Kidney (tissue), 14 donors: ENCODE measurements around the gene FERMT3. TPM values are rescaled to one million over a fixed set of nuclear protein-coding genes. Genes with fewer than 3 reads are reported as not detected.

Experiments used
- DNase-seq, 5 donors: peaks; one replicate each; pipeline ENCODE4 v3.0.0-alpha.2; 2013 to 2020
- FAIRE-seq: peaks from 2 replicates; lab custom pipeline; 2012; peaks lifted over from hg19 to GRCh38; lab: Jason Lieb, UNC
- H3K27ac ChIP-seq, 2 donors: one replicate each; pipeline ENCODE4 v1.7.0; 2013; ENCODE audit warnings: low read depth in 2 of 2, low read length in 2 of 2, inconsistent platforms in 1 of 2
- H3K27me3 ChIP-seq: one replicate; pipeline ENCODE4 v1.7.1; 2013; ENCODE audit warnings: low read length, inconsistent platforms; ENCODE audit not compliant: control insufficient read depth, insufficient read depth
- H3K36me3 ChIP-seq, 3 donors: one replicate each; pipeline versions ENCODE4 v1.7.0 to v1.7.1; 2013; ENCODE audit warnings: low read length in 3 of 3, control low read depth in 1 of 3, inconsistent platforms in 1 of 3; ENCODE audit not compliant: insufficient read depth in 3 of 3, control insufficient read depth in 2 of 3
- H3K4me1 ChIP-seq, 3 donors: one replicate each; pipeline versions ENCODE4 v1.7.0 to v1.7.1; 2013; ENCODE audit warnings: low read length in 3 of 3, inconsistent platforms in 1 of 3, low read depth in 1 of 3; ENCODE audit not compliant: control insufficient read depth in 2 of 3, insufficient read depth in 2 of 3
- H3K4me3 ChIP-seq, 3 donors: one replicate each; pipeline versions ENCODE4 v1.7.0 to v1.8.1; 2013; ENCODE audit warnings: low read length in 3 of 3, control low read depth in 1 of 3, inconsistent platforms in 1 of 3
- H3K9ac ChIP-seq, 3 donors: one replicate each; pipeline versions ENCODE4 v1.7.0 to v1.7.1; 2013; ENCODE audit warnings: low read length in 3 of 3, control low read depth in 1 of 3, inconsistent platforms in 1 of 3
- H3K9me3 ChIP-seq, 3 donors: one replicate each; pipeline versions ENCODE4 v1.7.0 to v1.7.1; 2013; ENCODE audit warnings: low read length in 3 of 3, control low read depth in 1 of 3, inconsistent platforms in 1 of 3; ENCODE audit not compliant: control insufficient read depth in 2 of 3, insufficient read depth in 1 of 3
- intact Hi-C: fragments of 100-400 bp; cut with DNase I; formaldehyde crosslinking; loops from one replicate; pipeline ENCODE4 v1.11.1; 2022
- polyA plus RNA-seq: library from polyadenylated mRNA; stranded (reverse); fragments of 350-450 nt; fragmentation: Illumina TruSeq; extraction: RNeasy Lipid Tissue Mini Kit (QIAGEN cat#74804); gene quantifications from one replicate; pipeline ENCODE4 v1.2.3, GENCODE V29; 2014; ENCODE audit warnings: low read depth, low replicate concordance; ENCODE audit not compliant: insufficient read depth
- total RNA-seq: library from RNA; stranded (reverse); fragmentation: NEBNext Ultra II Directional; extraction: Animal tissue kit (Norgen Biotek cat#: 25700); gene quantifications from one replicate; pipeline ENCODE4 v1.2.1, GENCODE V29; 2021
- TF ChIP-seq, protein P1 (sequence below): IDR thresholded peaks from 3 replicates; pipeline ENCODE4 v1.5.1; 2012; ENCODE audit warnings: mild to moderate bottlenecking, moderate library complexity, borderline replicate concordance; ENCODE audit not compliant: insufficient read depth; ENCODE audit errors: extremely low read depth
- donor health status: control.
- donor health status: control.
- donor health status: control.
- donor health status: control.
- donor health status: control.
- donor health status: DM: yes; HTN: yes; CAD: no.
- donor health status: Normal renal cell carcinoma (clear cell type).

The FERMT3 gene
- total and polyA plus RNA-seq, 2 donors from 2014 or later = 11.8 to 36.3 TPM

DNA sequence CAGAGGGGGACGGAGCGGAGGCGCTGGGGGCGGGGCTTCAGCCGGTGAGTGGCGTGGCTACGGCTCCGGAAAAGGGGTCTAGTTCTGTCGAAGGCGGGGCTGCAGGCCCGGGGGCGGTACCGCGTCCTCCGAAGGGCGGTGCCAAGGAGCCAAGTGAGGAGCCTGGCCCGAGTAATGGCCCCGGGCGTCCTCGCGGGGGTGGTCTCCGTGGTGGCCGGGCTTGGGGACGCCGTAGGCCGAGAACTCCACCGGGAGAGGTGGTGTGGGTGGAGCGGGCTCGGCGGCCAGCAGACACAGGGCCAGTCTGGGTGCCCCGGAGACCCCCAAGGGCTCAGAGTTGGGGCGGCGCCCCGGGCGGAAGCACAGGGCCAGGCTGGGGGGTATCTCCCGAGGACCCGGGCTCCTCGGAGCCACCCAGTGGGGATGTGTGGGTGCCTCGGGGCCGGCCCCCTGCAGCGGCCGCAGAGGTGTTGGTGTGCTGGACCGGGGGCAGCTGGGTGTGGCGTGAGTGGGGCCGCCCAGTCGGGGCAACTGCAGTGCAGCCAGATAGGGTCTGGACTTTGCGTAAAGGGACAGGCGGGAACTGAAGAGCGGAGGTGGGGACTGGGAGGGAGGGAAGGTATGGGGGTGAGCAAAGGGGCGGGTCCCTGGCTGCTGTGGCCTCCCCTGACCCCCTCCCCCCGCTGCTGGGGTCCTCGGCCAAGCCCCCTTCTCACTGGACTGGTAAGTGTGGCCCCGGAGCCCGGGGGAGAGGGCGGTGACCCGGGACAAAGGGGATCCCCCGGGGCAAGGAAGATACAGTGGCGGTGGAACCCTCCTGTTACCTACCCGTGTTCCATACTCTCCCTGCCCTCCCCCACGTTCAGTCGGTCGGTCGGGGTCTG lies 35.2 kb downstream of the FERMT3 start:
- peak in 3 of 5 donors; percentile 72 to 94 (median 92) for DNase-seq
- no peaks in the 10 kb centered on the region for H3K9me3 ChIP-seq
- H3K27me3 ChIP-seq = no peaks in the 10 kb centered on the region
- peaks cover 0 to 39% (median 23%) of the 10 kb centered on the region in 3 donors for H3K4me1 ChIP-seq
- peak overlapping the region; percentile 20 to 80 (median 69) for H3K9ac ChIP-seq
- peak overlapping the region; percentile 100 for H3K27ac ChIP-seq
- intact Hi-C loops = no loop called here
- H3K4me3 ChIP-seq = peak overlapping the region; percentile 48 to 91 (median 63)
- peaks cover 0 to 18% (median 12%) of the 10 kb centered on the region in 3 donors for H3K36me3 ChIP-seq
- TF ChIP-seq, protein P1, sequence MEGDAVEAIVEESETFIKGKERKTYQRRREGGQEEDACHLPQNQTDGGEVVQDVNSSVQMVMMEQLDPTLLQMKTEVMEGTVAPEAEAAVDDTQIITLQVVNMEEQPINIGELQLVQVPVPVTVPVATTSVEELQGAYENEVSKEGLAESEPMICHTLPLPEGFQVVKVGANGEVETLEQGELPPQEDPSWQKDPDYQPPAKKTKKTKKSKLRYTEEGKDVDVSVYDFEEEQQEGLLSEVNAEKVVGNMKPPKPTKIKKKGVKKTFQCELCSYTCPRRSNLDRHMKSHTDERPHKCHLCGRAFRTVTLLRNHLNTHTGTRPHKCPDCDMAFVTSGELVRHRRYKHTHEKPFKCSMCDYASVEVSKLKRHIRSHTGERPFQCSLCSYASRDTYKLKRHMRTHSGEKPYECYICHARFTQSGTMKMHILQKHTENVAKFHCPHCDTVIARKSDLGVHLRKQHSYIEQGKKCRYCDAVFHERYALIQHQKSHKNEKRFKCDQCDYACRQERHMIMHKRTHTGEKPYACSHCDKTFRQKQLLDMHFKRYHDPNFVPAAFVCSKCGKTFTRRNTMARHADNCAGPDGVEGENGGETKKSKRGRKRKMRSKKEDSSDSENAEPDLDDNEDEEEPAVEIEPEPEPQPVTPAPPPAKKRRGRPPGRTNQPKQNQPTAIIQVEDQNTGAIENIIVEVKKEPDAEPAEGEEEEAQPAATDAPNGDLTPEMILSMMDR = peak; percentile 12
- FAIRE-seq = peak; percentile 72

DNA sequence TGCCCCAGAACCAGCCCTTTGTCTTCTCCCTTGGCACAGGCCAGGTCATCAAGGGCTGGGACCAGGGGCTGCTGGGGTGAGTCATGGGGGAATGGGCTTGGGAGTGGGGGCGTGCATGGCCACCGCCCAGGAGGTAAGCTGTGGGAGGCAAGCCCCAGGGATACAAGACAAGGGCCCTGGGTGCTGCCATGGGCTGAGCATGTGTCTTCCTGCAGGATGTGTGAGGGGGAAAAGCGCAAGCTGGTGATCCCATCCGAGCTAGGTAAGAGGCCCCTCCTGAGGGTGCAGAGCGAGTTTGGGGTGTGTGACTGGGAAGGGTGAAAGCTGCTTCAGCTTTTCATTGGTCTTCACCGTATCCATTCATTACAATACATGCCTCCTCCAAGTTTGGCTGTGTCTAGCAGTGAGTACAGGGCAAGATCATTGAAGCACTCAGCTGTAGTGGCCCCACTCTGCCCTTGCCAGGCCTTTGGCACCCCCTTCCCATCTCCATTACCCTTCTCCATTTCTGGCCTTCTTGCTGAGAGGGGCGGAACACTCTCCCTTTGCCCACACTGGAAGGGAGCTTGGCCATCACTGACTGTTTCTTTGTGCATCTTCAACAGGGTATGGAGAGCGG lies 36.8 kb downstream of the FERMT3 start:
- TF ChIP-seq, protein P1 = no peak
- Histone ChIP-seq H3K36me3 (peaks cover 0 to 10% (median 7%) of the 10 kb centered on the region in 3 donors), H3K4me1 (peaks cover 0 to 40% (median 15%) of the 10 kb centered on the region in 3 donors), H3K27ac (no peak overlapping the region), H3K9ac (peak overlapping the region in 1 of 3 donors; percentile 12), H3K9me3 (no peaks in the 10 kb centered on the region), H3K4me3 (no peak overlapping the region), H3K27me3 (no peaks in the 10 kb centered on the region)
- intact Hi-C loops = no loop called here
- FAIRE-seq (no peak), DNase-seq (no peak)

DNA sequence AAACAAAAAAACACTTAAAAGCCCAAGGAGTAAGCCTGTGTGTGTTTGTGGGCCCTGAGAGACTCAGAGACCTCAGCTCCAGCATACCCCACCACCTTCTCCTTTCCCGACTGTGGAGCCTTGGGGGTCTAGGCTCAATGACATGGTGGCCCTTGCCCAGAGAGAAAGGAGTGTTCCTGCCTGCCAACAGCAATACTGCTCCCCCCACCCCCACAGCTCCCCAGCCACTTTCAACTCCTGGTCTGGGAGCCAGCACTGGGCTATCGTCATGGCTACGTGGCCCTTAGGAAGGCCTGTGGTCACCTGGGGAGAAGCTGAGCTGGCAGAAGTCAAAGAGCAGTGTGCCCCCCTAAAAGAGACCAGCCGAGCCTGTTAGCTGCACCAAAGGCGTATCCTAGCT lies 37.6 kb downstream of the FERMT3 start:
- Histone ChIP-seq H3K9ac (no peak overlapping the region), H3K27me3 (no peaks in the 10 kb centered on the region), H3K4me1 (peaks cover 0 to 40% (median 12%) of the 10 kb centered on the region in 3 donors), H3K36me3 (peaks cover 0 to 9% (median 4%) of the 10 kb centered on the region in 3 donors), H3K27ac (no peak overlapping the region), H3K4me3 (no peak overlapping the region), H3K9me3 (no peaks in the 10 kb centered on the region)
- intact Hi-C loops = no loop called here
- FAIRE-seq = no peak
- no peak for DNase-seq
- TF ChIP-seq, protein P1 = no peak
